ENCODE data around the gene BFSP1.

GRCh38 chr20:17558941-17559304 lies 27.7 kb upstream of the BFSP1 start:
- TF ChIP-seq, protein P1, sequence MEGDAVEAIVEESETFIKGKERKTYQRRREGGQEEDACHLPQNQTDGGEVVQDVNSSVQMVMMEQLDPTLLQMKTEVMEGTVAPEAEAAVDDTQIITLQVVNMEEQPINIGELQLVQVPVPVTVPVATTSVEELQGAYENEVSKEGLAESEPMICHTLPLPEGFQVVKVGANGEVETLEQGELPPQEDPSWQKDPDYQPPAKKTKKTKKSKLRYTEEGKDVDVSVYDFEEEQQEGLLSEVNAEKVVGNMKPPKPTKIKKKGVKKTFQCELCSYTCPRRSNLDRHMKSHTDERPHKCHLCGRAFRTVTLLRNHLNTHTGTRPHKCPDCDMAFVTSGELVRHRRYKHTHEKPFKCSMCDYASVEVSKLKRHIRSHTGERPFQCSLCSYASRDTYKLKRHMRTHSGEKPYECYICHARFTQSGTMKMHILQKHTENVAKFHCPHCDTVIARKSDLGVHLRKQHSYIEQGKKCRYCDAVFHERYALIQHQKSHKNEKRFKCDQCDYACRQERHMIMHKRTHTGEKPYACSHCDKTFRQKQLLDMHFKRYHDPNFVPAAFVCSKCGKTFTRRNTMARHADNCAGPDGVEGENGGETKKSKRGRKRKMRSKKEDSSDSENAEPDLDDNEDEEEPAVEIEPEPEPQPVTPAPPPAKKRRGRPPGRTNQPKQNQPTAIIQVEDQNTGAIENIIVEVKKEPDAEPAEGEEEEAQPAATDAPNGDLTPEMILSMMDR (IDR thresholded peaks at IDR 0.05; ENCODE audit: poor library complexity) = no peak
- no peak for TF ChIP-seq EZH2 (IDR thresholded peaks at IDR 0.05; ENCODE audit: borderline replicate concordance)

Data from hepatocyte (in vitro differentiated cells).